ENCODE measurements around the gene SIGLEC12. TPM values are rescaled to one million over a fixed set of nuclear protein-coding genes. Genes with fewer than 3 reads are reported as not detected.

Gene SIGLEC12
- total RNA-seq, 1 experiment from 2014 or later = not detected

- CTCF ChIA-PET = interaction anchor here (0.5 kb wide), 1 partner anchor 375 kb away, joined by 3 read pairs; no protein-coding TSS in a partner anchor
- Histone ChIP-seq H3K36me3 (ENCODE audit: control insufficient read depth, insufficient read depth, low read length) (no peaks in the 10 kb centered on the region), H3K9me3 (no peaks in the 10 kb centered on the region), H3K27me3 (replicated peaks; ENCODE audit: control insufficient read depth, insufficient read depth, low read length) (no peaks in the 10 kb centered on the region), H3K4me1 (peaks cover 12% of the 10 kb centered on the region), H3K4me3 (ENCODE audit: low read depth, low read length) (no peak overlapping the region)
- peaks cover 14% of the 10 kb centered on the region for H3K27me3 Mint-ChIP-seq (ENCODE audit: insufficient read depth, unreplicated experiment)
- no peak for DNase-seq
- H3K27ac Mint-ChIP-seq (ENCODE audit: unreplicated experiment) = no peak overlapping the region
- no TSS peak for BruUV-seq (replicated peaks)
- intact Hi-C loops (cut with micrococcal nuclease; ENCODE audit: unreplicated experiment) = no loop called here
- TF ChIP-seq CTCF (IDR thresholded peaks at IDR 0.05; ENCODE audit: insufficient read depth in 1 of 2, low read depth in 1 of 2, low read length in 1 of 2, severe bottlenecking in 1 of 2, unreplicated experiment in 1 of 2) = no peak
- H3K9me3 Mint-ChIP-seq (ENCODE audit: unreplicated experiment) = no peaks in the 10 kb centered on the region
- no peaks in the 10 kb centered on the region for H3K4me1 Mint-ChIP-seq (ENCODE audit: low read depth, unreplicated experiment)
- no peak overlapping the region for H3K4me3 Mint-ChIP-seq (ENCODE audit: unreplicated experiment)
- H3K36me3 Mint-ChIP-seq (ENCODE audit: insufficient read depth, unreplicated experiment) = no peaks in the 10 kb centered on the region
- POLR2A ChIA-PET = no interaction called here
Observed at GRCh38 chr19:51469162-51469561, 32.4 kb downstream of the SIGLEC12 start.

- H3K9me3 ChIP-seq = no peaks in the 10 kb centered on the region
- H3K4me3 Mint-ChIP-seq (ENCODE audit: unreplicated experiment) = no peak overlapping the region
- no peak for TF ChIP-seq CTCF (IDR thresholded peaks at IDR 0.05; ENCODE audit: insufficient read depth in 1 of 2, low read depth in 1 of 2, low read length in 1 of 2, severe bottlenecking in 1 of 2, unreplicated experiment in 1 of 2)
- no peaks in the 10 kb centered on the region for H3K4me1 Mint-ChIP-seq (ENCODE audit: low read depth, unreplicated experiment)
- no TSS peak for BruUV-seq (replicated peaks)
- H3K36me3 Mint-ChIP-seq (ENCODE audit: insufficient read depth, unreplicated experiment) = no peaks in the 10 kb centered on the region
- H3K36me3 ChIP-seq (ENCODE audit: control insufficient read depth, insufficient read depth, low read length) = no peaks in the 10 kb centered on the region
- CTCF ChIA-PET = no interaction called here
- no peaks in the 10 kb centered on the region for H3K27me3 ChIP-seq (replicated peaks; ENCODE audit: control insufficient read depth, insufficient read depth, low read length)
- no peak for DNase-seq
- no peak overlapping the region for H3K4me3 ChIP-seq (ENCODE audit: low read depth, low read length)
- H3K4me1 ChIP-seq = peaks cover 6% of the 10 kb centered on the region
- no peak overlapping the region for H3K27ac Mint-ChIP-seq (ENCODE audit: unreplicated experiment)
- POLR2A ChIA-PET = no interaction called here
- no peaks in the 10 kb centered on the region for H3K9me3 Mint-ChIP-seq (ENCODE audit: unreplicated experiment)
- peaks cover 14% of the 10 kb centered on the region for H3K27me3 Mint-ChIP-seq (ENCODE audit: insufficient read depth, unreplicated experiment)
- intact Hi-C loops (cut with micrococcal nuclease; ENCODE audit: unreplicated experiment) = no loop called here
Observed at GRCh38 chr19:51468545-51468920, 33.1 kb downstream of the SIGLEC12 start.

- no peak for TF ChIP-seq CTCF (IDR thresholded peaks at IDR 0.05; ENCODE audit: insufficient read depth in 1 of 2, low read depth in 1 of 2, low read length in 1 of 2, severe bottlenecking in 1 of 2, unreplicated experiment in 1 of 2)
Observed at GRCh38 chr19:51467864-51468544, 33.6 kb downstream of the SIGLEC12 start.

More at GRCh38 chr19:51467864-51468544, 33.6 kb downstream of the SIGLEC12 start:
- DNase-seq = no peak
- Mint-ChIP-seq H3K36me3 (ENCODE audit: insufficient read depth, unreplicated experiment) (no peaks in the 10 kb centered on the region), H3K27me3 (ENCODE audit: insufficient read depth, unreplicated experiment) (peaks cover 14% of the 10 kb centered on the region), H3K9me3 (ENCODE audit: unreplicated experiment) (no peaks in the 10 kb centered on the region), H3K27ac (ENCODE audit: unreplicated experiment) (no peak overlapping the region), H3K4me3 (ENCODE audit: unreplicated experiment) (no peak overlapping the region), H3K4me1 (ENCODE audit: low read depth, unreplicated experiment) (no peaks in the 10 kb centered on the region)
- H3K36me3 ChIP-seq (ENCODE audit: control insufficient read depth, insufficient read depth, low read length) = no peaks in the 10 kb centered on the region
- no peaks in the 10 kb centered on the region for H3K9me3 ChIP-seq
- ChIA-PET POLR2A (interaction anchor here (0.5 kb wide), 1 partner anchor 129 kb away, joined by 3 read pairs; no protein-coding TSS in a partner anchor), CTCF (no interaction called here)
- H3K4me3 ChIP-seq (ENCODE audit: low read depth, low read length) = no peak overlapping the region
- intact Hi-C loops (cut with micrococcal nuclease; ENCODE audit: unreplicated experiment) = no loop called here
- no TSS peak for BruUV-seq (replicated peaks)
- H3K27me3 ChIP-seq (replicated peaks; ENCODE audit: control insufficient read depth, insufficient read depth, low read length) = no peaks in the 10 kb centered on the region
- peaks cover under 1% of the 10 kb centered on the region for H3K4me1 ChIP-seq

Data from Caco-2 (cell line).